GM12891 (cell line): Measurements from ENCODE around the gene CARM1.

ENCODE experiments used
- PAX5 ChIP-seq: IDR thresholded peaks from 2 replicates; pipeline ENCODE4 v1.6.1; 2011; ENCODE audit warnings: low read length, moderate library complexity, mild to moderate bottlenecking; ENCODE audit not compliant: insufficient read depth, severe bottlenecking
- POLR2A ChIP-seq: IDR thresholded peaks from 2 replicates; pipeline ENCODE4 v1.6.1; 2011; ENCODE audit warnings: low read depth, low read length, control low read depth
- POLR2AphosphoS5 ChIP-seq: IDR thresholded peaks from 2 replicates; pipeline ENCODE4 v1.6.1; 2011; ENCODE audit warnings: low read depth, low read length, control low read depth
- POU2F2 ChIP-seq: IDR thresholded peaks from 2 replicates; pipeline ENCODE4 v1.6.1; 2011; ENCODE audit warnings: low read depth, mild to moderate bottlenecking, control low read depth, low read length, moderate library complexity
- SPI1 ChIP-seq: IDR thresholded peaks from 2 replicates; pipeline ENCODE4 v1.6.1; 2011; ENCODE audit warnings: low read depth, low read length, control low read depth
- TAF1 ChIP-seq: IDR thresholded peaks from 2 replicates; pipeline ENCODE4 v1.6.1; 2011; ENCODE audit warnings: low read depth, low read length, control low read depth

- no peak for TF ChIP-seq POLR2AphosphoS5
- TF ChIP-seq SPI1 = no peak
- TF ChIP-seq POLR2A = no peak
- no peak for TF ChIP-seq TAF1
- TF ChIP-seq PAX5 = no peak
- no peak for TF ChIP-seq POU2F2
Measured at GRCh38 chr19:10848230-10848856, 23.0 kb upstream of the CARM1 start, which contains the start of gene C19orf38.
